ENCODE measurements around the gene SNRPF. TPM values are rescaled to one million over a fixed set of nuclear protein-coding genes. Genes with fewer than 3 reads are reported as not detected.

SNRPF gene
- total and polyA plus RNA-seq, 2 of the 8 experiments (the other 6 are each of a cell fraction or from before 2014, with no cell fraction given), result 58.5 to 79.7 TPM

- no peak overlapping the region for H2BK12ac ChIP-seq (ENCODE audit: low read depth, low read length)
- H3K79me2 ChIP-seq (ENCODE audit: control insufficient read depth in 1 of 2, insufficient read depth in 2 of 2, low read length in 2 of 2), result no peaks in the 10 kb centered on the region
- H3K27ac ChIP-seq (ENCODE audit: low read depth, low read length), result no peak overlapping the region
- H3K23me2 ChIP-seq (ENCODE audit: low read depth, low read length), result no peaks in the 10 kb centered on the region
- ChIA-PET CTCF (ENCODE audit: partially characterized antibody) (interaction anchor here (0.6 to 1.5 kb wide), 4 partner anchors 21 to 103 kb away, joined by 3 to 4 read pairs (median 4); no protein-coding TSS in a partner anchor), POLR2A (ENCODE audit: partially characterized antibody) (interaction anchor here (0.9 kb wide), 1 partner anchor 37 kb away, joined by 3 read pairs; no protein-coding TSS in a partner anchor)
- no peak overlapping the region for H3K4ac ChIP-seq (replicated peaks; ENCODE audit: insufficient read length, low read depth, low read length)
- H2AK5ac ChIP-seq (ENCODE audit: low read depth, low read length), result no peak overlapping the region
- no peak overlapping the region for H4K5ac ChIP-seq (ENCODE audit: insufficient read length, low read depth, low read length)
- H4K20me1 ChIP-seq (replicated peaks in 1 of 2; ENCODE audit: control insufficient read depth in 1 of 2, insufficient read depth in 2 of 2, low read length in 2 of 2), result no peaks in the 10 kb centered on the region
- H3K9ac ChIP-seq (replicated peaks in 1 of 4; ENCODE audit: extremely low read depth in 1 of 4, low read depth in 3 of 4, low read length in 3 of 4), result no peak overlapping the region
- FAIRE-seq, result no peak
- DNase-seq (ENCODE audit: low read depth in 1 of 2, low spot score in 2 of 2), result no peak
- H3K18ac ChIP-seq (ENCODE audit: extremely low read depth, low read length), result no peak overlapping the region
- no peak overlapping the region for H3K23ac ChIP-seq (ENCODE audit: insufficient read length)
- no peak overlapping the region for H4K8ac ChIP-seq (ENCODE audit: extremely low read depth, insufficient read depth, low read length)
- no peaks in the 10 kb centered on the region for H3K79me1 ChIP-seq (ENCODE audit: low read depth, low read length)
- H3K36me3 ChIP-seq (ENCODE audit: control insufficient read depth in 2 of 4, insufficient read depth in 4 of 4, low read length in 3 of 4), result no peaks in the 10 kb centered on the region
- H3K4me1 ChIP-seq (replicated peaks in 1 of 4; ENCODE audit: control insufficient read depth in 3 of 4, insufficient read depth in 4 of 4, low read length in 3 of 4), result no peaks in the 10 kb centered on the region
- H2BK15ac ChIP-seq (ENCODE audit: low read length), result no peak overlapping the region
- H4K91ac ChIP-seq (replicated peaks; ENCODE audit: insufficient read length, low read length), result no peak overlapping the region
- no peaks in the 10 kb centered on the region for H3K27me3 ChIP-seq (replicated peaks in 1 of 4; ENCODE audit: control insufficient read depth in 3 of 4, extremely low read depth in 1 of 4, insufficient read depth in 3 of 4, low read length in 3 of 4)
- H2BK120ac ChIP-seq (replicated peaks; ENCODE audit: low read depth, low read length), result no peak overlapping the region
- H3K4me2 ChIP-seq (ENCODE audit: insufficient read depth in 1 of 2, low read depth in 2 of 2, low read length in 2 of 2), result no peak overlapping the region
- H2BK20ac ChIP-seq (ENCODE audit: low read length), result no peak overlapping the region
- H2AFZ ChIP-seq (ENCODE audit: low read length), result no peak overlapping the region
- H2BK5ac ChIP-seq (ENCODE audit: low read depth, low read length), result no peak overlapping the region
- no peak overlapping the region for H3K4me3 ChIP-seq (ENCODE audit: extremely low read depth in 1 of 4, insufficient read depth in 2 of 4, low read depth in 3 of 4, low read length in 4 of 4)
- H3K9me3 ChIP-seq (ENCODE audit: insufficient read depth in 2 of 2, low read depth in 1 of 2, low read length in 1 of 2), result no peaks in the 10 kb centered on the region
- 92% methylated on average over 4 of the region's 4 CpGs; no CpG with 5 or more reads in 1 of the 2 experiments for WGBS, 2 experiments (ENCODE audit: extremely low coverage in 1 of 2, insufficient coverage in 1 of 2, insufficient read length in 1 of 2, insufficient replicate concordance in 2 of 2, low coverage in 1 of 2, low lambda C conversion rate in 2 of 2, missing lambda C conversion rate in 1 of 2)
- no peak overlapping the region for H3K56ac ChIP-seq (replicated peaks; ENCODE audit: insufficient read length, low read depth, low read length)
- no peak overlapping the region for H3K14ac ChIP-seq (ENCODE audit: insufficient read length)
- no peak for TF ChIP-seq GTF2F1 (IDR thresholded peaks at IDR 0.05; ENCODE audit: borderline replicate concordance, low read depth, low read length)
- no peak for TF ChIP-seq MAX (IDR thresholded peaks at IDR 0.05)
Observed at GRCh38 chr12:95896846-95897245, 38.1 kb downstream of the SNRPF start.
